Measurements from ENCODE around the gene MATCAP1. TPM values are rescaled to one million over a fixed set of nuclear protein-coding genes. Genes with fewer than 3 reads are reported as not detected.

MATCAP1 gene
- total and polyA plus RNA-seq, 2 of the 13 experiments (the other 11 are each of a cell fraction or from before 2014, with no cell fraction given) = 11.2 to 24.5 TPM

- TF ChIP-seq HMGXB4 (CRISPR knock-in tag; IDR thresholded peaks at IDR 0.05; ENCODE audit: borderline replicate concordance in 1 of 2, low read depth in 1 of 2) (peak; percentile 87 to 97; a peak in 3 of 4 replicates), ZBTB34 (CRISPR knock-in tag; IDR thresholded peaks at IDR 0.05) (no peak), DR1 (CRISPR knock-in tag; IDR thresholded peaks at IDR 0.05) (peak; percentile 18; the same call in 1 of the 2 replicates), NFAT5 (CRISPR knock-in tag; IDR thresholded peaks at IDR 0.05) (0 out of 2 replicates have a peak, but pooled peaks have one; percentile 49), RAD51 (IDR thresholded peaks at IDR 0.05; ENCODE audit: borderline replicate concordance) (no peak), KAT7 (CRISPR knock-in tag; IDR thresholded peaks at IDR 0.05; ENCODE audit: borderline replicate concordance) (no peak), ZNF296 (CRISPR knock-in tag; conservative IDR thresholded peaks at IDR 0.05) (no peak), SRSF4 (IDR thresholded peaks at IDR 0.05; ENCODE audit: low read depth, low read length, poor library complexity, severe bottlenecking) (no peak), ATF2 (CRISPR knock-in tag; IDR thresholded peaks at IDR 0.05) (no peak), THYN1 (CRISPR knock-in tag; IDR thresholded peaks at IDR 0.05; ENCODE audit: borderline replicate concordance, low read depth) (no peak), HNF1B (CRISPR knock-in tag; IDR thresholded peaks at IDR 0.05) (no peak), ZNF776 (CRISPR knock-in tag; IDR thresholded peaks at IDR 0.05) (peak; percentile 91), SRY (CRISPR knock-in tag; IDR thresholded peaks at IDR 0.05) (no peak), EP300 (IDR thresholded peaks at IDR 0.05; ENCODE audit: low read depth in 2 of 2, low read length in 2 of 2) (peak in 1 of 2 experiments; percentile 39; a peak in 1 of 4 replicates), EP300 (CRISPR knock-in tag; IDR thresholded peaks at IDR 0.05; ENCODE audit: borderline replicate concordance) (no peak), ZNF205 (CRISPR knock-in tag; IDR thresholded peaks at IDR 0.05) (no peak)
Observed at GRCh38 chr16:67155295-67156142, 28.2 kb downstream of the MATCAP1 start (continued).

All from HepG2 (cell line).